GM12891 (cell line): ENCODE data around the gene RBM45.

Experiments
- PAX5 ChIP-seq: IDR thresholded peaks from 2 replicates; pipeline ENCODE4 v1.6.1; 2011; ENCODE audit warnings: low read length, moderate library complexity, mild to moderate bottlenecking; ENCODE audit not compliant: insufficient read depth, severe bottlenecking
- POLR2A ChIP-seq: IDR thresholded peaks from 2 replicates; pipeline ENCODE4 v1.6.1; 2011; ENCODE audit warnings: low read depth, low read length, control low read depth
- POLR2AphosphoS5 ChIP-seq: IDR thresholded peaks from 2 replicates; pipeline ENCODE4 v1.6.1; 2011; ENCODE audit warnings: low read depth, low read length, control low read depth
- POU2F2 ChIP-seq: IDR thresholded peaks from 2 replicates; pipeline ENCODE4 v1.6.1; 2011; ENCODE audit warnings: low read depth, mild to moderate bottlenecking, control low read depth, low read length, moderate library complexity
- SPI1 ChIP-seq: IDR thresholded peaks from 2 replicates; pipeline ENCODE4 v1.6.1; 2011; ENCODE audit warnings: low read depth, low read length, control low read depth
- TAF1 ChIP-seq: IDR thresholded peaks from 2 replicates; pipeline ENCODE4 v1.6.1; 2011; ENCODE audit warnings: low read depth, low read length, control low read depth

- TF ChIP-seq POLR2AphosphoS5: no peak
- no peak for TF ChIP-seq POLR2A
- no peak for TF ChIP-seq POU2F2
- TF ChIP-seq TAF1: no peak
- no peak for TF ChIP-seq SPI1
- TF ChIP-seq PAX5: no peak
Measured at GRCh38 chr2:178111743-178112142, 494 bp upstream of the RBM45 start.
